Stimulated activated CD4-positive, alpha-beta T cell treated with anti-CD3 and anti-CD28 coated beads, Interleukin-1b, Interleukin-23, amount 100 ng/mL, for 4 hours (primary cell): ENCODE data around the gene POLN.

Experiments
- DNase-seq, 2 donors: peaks; one replicate each; pipeline ENCODE4 v3.0.0-alpha.2; 2020; ENCODE audit warnings: low read depth in 2 of 2

POLN gene

DNA sequence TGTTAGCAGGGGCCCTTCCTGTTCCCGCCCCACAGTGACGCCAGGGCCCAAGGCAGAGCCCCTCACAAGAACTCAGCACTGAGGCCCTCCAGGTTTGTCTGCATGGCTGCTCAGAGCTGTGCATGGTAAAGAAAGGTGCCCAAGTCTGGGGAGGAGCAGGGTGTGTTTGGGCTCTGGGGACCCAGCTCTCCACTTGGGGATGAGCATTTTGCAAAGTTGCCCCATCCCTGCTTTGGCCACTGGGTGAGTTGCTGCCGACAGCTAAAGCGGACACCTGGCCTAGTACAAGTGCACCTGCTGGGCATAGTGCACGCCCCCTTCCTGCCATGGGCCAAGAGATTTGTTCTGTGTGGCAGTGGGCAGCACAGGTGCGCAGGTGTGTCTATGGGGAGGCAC, 22.0 kb upstream of the POLN start:
- DNase-seq = no peak

DNA sequence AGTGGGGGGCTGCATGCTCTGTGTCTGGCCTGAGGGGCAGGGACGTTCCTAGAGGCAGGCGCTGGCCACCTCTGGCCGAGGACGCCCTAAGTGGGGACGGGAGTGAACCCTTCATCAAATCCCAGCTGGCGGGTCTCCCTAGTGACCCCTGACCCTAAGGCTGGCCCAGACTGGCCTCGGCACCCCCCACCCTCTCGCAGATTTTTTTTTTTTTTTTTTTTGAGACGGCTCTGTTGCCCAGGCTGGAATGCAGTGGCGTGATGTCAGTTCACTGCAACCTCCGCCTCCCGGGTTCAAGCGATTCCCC, 21.0 kb upstream of the POLN start:
- DNase-seq = no peak

- peak; percentile 92 for DNase-seq
Measured at GRCh38 chr4:2262145-2262943, 20.4 kb upstream of the POLN start.

DNA sequence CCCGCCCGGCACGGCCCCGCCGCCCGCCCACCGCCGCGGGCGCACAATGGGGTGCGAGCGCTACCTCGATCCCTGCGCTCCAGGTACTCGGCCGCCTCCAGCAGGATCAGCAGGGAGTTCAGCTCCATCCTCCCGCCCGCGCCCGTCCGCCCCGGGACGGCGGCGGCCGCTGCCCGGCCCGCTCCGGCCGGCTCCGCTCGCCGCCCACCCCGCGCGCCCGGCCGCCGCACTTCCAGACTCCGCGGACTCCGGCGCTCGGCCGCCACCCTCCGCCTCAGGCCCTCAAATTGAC, 19.9 kb upstream of the POLN start, which contains the start of gene MXD4:
MXD4 (minus strand) TSS at position 257 of the 292 bp plus-strand sequence; CDS start at position 128, 129 bp downstream.
- no peak for DNase-seq

- peak in 1 of 2 donors; percentile 49 for DNase-seq
Measured at GRCh38 chr4:2261110-2261852, 19.4 kb upstream of the POLN start.

GRCh38 chr4:2260344-2261109, 18.6 kb upstream of the POLN start:
- no peak for DNase-seq

DNA sequence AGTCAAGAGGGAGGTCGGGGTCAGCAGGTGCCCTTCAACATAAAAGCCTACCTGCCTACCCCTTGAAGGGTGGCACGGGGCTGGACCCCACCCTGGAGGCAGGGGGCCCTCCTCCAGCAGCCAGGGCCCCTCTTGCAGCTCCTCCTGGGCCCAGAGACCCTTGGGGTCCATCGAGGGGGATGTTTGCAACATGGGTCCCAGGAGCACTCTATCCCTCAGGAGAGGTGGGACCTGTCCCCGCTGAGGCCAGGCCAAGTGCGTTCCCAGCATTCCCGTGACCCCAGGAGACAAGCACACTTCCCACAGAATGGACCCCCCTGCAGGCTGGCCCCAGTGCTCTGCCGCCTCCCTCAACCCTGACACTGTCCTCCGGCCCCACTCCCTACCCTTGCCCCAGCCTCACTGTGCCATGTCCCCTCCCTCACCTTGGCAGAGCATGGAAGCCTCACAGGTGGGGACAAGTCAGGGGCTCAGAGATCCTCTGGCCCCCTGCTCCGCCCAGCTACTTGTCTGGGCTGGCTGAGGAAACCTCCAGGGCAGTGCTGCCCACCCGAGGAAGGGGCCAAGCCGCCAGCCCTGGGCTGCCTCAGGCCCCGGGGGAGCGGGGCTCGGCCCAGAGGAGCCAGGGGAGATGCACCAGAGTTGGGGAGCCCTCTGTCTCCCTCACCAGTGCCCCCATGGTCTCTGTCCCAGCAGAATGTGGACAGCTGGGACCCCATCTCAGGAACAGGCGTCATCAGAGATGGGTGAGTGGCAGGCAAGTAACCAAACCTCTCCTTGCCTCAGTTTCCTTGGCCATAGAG, 17.8 kb upstream of the POLN start:
- DNase-seq = no peak

DNA sequence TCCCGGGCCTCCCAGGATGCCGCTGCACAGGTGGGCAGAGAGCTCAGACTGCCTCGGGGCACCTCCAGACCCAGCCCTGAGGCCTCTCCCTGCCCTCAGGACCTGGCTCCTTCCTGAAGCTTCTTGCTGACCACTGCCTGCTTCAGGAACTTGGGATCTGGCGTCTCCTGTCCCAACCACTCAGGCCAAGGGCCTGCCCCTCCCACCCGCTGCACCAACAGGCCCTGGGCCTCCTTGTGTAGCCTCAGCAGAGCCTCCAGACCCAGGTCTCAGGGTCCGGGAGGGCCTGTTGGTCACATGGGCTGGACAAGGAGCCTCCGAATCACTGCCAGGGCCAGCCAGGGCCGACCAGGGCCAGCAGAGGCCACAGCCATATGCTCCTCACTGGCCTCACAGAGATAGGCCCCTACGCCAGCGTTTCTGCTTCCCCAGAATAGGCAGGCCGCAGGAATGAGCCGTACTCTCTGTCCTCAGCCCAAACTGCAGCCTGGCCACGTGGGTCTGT, 17.2 kb upstream of the POLN start:
- DNase-seq = no peak

DNA sequence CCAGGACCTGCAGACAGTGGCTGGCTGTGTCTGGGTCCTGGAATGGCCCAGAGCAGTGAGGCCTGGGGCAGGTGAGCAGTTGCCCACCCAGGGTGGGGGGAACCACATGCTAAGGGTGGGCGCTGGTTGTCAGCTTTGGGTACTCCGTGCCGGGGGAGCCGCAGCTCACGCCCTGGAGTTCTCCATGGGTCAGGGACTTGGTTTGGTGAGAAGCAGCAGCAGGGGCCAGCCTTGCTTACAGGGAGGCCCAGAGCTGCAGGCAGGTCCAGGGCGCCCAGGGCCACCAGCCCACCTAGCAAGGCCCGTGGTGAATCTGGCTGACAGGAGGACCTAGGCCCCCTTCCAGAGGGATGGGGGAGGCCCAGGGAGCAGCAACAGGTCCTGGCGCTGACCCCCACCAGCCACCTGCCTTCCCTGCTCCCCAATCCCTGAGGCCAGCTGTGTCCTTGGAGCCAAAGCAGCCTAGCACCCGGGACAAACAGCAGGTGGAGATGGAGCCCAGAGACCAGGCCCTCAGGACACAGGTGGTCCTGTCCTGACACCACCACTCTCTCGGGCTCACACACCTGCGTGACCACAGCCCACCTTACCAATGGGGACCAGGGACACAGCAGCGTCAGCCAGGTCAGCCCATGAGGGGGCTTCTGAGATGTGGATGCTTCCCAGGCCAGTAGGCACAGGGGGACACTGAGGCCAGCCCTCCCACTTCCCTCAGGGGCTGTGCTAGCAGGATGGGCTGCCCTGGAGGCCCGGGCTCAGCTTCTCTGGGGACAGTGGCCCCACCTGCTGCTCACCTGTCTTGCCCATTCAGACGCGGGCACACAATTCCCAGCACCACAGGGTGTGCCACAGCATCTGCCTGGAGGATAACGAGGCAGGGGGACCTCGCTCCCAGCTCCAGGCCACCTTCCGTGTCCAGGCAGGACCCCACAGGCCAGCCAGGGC, 16.4 kb upstream of the POLN start:
- no peak for DNase-seq

- DNase-seq = no peak
Measured at GRCh38 chr4:2257361-2258081, 15.6 kb upstream of the POLN start.

DNA sequence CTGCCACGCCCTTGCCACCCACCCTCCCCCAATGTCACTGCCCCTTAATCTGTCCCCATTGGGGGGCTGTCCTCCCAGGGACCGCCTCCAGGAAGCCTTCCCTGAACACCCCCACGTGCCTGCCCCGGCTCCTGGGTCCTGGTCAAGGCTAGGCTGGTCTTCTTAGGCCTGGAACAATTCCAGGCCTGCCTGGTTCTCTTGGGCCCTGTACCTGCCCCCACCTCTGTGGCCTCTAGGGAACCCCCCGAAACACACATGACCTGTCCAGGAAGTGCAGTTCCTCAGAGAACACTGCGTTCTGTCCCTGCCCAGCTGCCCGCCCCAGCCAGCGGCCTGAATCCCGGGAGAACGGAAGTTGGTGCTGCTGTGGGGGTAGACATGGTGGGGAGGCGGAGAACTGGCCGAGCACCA, 14.9 kb upstream of the POLN start:
- DNase-seq = no peak

GRCh38 chr4:2256156-2256731, 14.3 kb upstream of the POLN start:
- no peak for DNase-seq

GRCh38 chr4:2255501-2256155, 13.7 kb upstream of the POLN start:
- no peak for DNase-seq

- no peak for DNase-seq
Measured at GRCh38 chr4:2254665-2255500, 13.0 kb upstream of the POLN start.

GRCh38 chr4:2253160-2254084, 11.5 kb upstream of the POLN start:
- DNase-seq = no peak

DNA sequence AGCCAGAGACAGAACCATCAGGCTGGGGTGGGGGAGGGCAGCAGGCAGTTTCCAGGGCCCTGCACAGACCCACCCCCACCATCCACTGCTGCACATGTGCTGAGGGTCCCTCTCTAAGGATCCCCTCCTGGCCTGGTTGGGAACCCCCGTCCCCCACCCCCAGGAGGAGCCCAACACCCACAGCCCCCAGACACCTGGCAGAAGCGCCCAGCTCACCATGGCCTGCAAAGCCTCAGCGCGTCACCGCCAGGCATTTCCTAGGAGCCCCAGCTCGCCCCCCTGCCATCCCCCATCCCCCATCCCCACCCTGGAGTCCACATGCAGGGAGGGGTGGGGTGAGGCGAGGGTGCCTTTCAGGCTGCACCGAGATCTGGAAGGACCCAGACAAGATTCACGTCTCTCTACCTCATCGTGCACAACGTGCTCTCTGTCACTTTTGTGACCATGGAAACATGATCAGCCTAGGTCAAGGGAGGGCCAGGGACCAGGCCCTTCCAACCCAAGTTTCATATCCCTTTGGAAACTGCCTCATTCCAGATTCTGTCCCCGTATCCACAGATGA, 10.7 kb upstream of the POLN start:
- DNase-seq = no peak
